Right forelimb (tissue), 1 donor: ENCODE results near the gene ST6GALNAC2.
"Not testable (repeated sequence)": the region's sequence is repeated elsewhere in the genome, so short reads cannot be mapped to it uniquely, and the experiment has no call there.

Experiments used
- DNase-seq: peaks from one replicate; pipeline ENCODE4 v3.0.0-alpha.2; 2018

Gene ST6GALNAC2

DNA sequence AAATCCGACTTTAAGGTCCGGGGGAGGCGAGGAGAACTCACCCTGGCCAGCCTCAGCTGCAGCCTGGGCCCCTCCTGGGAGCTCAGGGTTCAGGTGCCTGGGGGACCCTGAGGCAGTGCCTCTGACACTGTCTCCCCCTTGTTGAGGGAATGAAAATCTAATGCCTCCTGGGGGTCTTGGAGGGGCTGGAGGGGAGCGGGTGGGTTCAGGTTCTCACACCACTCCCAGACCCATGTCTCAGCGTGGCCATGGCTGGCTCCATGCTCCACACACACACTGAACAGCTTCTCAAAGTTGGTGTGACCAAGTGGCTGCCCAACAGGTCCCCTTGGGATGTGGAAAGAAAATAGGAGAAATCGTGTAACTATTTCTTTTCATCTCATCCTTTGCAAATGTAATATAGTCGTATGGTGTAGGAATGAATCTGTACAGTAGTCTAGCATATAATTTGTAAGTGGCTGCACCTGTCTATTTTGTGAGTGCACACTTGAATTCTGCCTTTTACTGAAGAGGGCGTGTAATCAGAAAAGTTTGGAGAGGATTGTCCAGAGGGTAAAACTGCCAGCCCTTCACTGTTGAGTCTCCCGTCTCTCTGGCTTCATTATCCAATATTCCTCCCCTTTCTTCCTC is 46.6 kb downstream of the ST6GALNAC2 start:
- DNase-seq = no peak

DNA sequence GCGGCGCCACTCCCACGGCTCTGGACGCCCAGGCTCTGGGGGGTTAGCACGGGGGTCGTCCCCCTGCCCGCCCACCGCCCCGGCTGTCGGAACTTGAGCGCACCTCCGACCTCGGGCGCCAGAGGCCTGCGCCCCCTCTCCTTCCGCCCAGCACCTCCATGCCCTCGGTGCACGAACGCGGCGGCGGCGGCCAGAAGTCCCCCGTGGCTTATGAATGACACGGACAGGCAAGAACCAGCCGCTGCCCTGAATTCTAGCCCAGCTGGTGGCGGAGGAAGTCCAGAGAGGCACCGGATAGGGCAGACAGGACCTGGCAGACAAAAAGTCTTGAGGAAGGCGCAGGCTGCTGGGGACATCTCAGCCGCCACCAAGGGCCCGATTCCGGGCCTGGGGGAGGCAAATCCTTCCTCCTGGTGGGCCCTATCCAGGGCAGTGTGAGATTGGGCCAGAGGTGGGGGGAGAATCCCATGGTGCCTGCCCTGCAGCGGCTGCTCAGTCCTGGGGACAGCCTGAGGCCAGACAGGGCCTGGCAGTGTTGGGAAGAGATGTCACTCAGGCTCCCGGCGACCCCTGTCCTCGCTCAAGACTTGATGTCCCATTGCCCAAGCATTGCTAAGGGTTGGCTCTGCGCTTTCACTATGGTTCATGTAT is 47.3 kb downstream of the ST6GALNAC2 start:
- no peak for DNase-seq

DNA sequence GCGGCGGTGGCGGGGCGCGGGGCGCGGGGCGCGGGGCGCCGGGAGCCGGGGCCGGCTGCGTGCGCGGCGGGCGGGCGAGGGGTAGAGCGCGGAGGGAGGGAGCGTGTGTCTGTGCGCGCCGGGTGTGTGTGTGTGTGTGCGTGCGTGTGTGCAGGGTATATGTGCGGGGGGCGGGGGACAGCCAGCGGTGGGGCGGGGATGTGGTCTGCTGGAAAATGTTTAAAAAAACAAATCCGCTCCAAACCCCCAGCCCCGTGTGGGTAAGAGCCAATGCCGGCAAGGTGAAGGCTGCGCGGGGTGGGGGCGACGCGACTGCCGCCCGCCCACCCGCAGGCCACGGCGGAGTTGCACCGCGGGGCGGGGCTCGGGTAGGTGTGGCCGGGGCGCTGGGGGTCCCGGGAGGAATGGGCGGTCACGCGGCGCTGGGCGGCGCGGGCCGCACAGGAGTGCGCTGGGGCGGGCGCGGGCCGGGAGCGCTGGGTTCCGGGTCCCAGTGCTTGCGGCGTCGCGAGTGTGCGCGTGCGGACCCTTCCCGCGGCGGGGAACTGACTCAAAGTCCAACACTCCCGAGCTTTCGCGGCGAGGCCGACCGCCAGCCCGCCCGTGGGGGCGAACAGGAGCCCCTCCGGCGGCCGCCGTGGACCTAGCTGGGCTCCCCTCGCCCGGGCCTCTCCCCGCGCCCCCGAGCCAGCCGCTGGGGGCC is 47.9 kb downstream of the ST6GALNAC2 start, which contains the start of gene CYGB:
Gene CYGB (minus strand): TSS at position 132 of the 703 bp plus-strand sequence. CDS start 167 bp downstream, outside the sequence.
- no peak for DNase-seq

DNA sequence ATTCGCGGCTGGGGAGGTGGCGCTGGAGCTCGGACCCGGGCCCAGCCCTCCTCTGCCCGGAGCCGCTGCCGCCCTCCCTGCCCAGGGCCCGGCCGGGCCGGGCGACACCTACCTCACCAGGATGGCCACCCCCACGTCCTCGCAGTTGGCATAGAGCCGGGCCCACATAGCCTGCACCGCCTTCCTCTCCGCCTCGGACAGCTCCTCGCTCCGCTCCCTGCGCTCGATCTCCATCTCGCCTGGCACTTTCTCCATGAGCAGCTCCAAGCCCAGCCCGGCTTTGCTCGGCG is 48.4 kb downstream of the ST6GALNAC2 start:
- no peak for DNase-seq

DNA sequence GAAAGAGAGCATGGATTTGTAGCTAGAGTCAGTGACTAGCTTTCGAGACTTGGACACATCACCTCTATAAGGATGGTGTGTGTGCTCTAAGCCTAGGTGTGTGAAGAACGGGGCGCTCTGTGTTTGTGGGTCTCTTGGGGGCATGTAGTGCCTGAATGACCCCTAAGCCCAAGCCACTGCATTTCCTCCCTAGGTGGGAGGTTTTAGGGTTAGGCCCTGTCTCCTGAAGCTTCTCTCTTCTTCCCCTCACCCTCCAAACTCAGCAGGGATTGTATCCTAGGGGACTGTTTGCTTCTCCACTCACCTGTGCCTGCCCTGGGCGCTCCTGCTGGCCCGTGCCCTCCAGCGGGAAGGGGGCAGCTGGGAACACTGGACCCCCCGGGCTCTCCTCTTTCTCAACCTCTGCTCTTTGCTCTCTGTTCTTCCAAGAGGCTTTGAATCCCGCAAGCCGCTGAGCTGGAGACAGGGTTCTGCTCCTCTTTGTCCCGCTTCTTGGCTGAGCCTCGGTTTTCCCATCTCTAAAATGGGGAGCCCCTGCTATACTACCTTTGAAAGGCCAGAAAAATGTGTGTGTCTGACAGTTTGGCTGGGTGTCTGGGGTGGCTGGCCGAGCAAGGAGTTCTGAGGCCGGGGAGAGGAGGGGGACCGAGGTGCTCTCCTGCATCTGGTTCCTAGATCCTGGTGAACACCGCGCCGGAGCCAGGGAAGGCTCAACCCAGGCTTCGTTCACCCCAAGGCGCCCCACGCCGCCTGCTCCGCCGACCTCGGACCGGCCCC is 49.0 kb downstream of the ST6GALNAC2 start:
- no peak for DNase-seq

DNA sequence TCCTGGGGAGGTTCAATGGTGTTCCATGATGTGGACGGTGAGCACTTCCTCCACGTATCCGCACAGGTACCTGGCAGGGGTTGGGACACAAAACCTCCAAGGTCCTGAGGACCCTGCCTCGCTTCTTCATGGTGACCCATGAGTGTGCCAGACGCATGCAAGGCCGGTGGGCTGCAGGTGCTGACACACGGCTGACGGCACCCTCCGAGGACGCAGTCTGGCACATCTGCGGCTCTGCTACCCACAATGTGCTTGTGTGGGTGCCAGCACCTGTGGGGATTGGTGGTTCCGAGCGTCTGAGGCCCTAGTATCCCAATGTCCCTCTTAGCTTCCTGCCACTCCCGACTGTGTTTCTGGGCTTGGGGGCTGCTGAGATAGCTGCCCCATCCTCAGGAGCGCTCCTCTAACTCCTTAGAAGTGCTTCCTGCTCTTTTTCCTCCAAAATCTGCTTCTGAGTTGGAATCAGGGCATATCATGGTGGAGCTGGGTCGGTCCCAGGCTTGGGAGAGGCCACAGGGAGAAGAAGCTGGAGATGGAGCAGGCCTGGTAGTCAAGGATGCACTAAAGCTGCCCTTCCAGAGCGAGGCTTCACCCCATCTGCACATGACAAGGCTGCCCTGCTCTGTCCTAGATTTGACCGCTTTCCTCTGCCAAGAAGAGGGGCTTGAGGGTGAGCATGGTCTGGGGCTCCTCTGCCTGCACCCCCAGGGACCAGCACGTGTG is 49.7 kb downstream of the ST6GALNAC2 start:
- no peak for DNase-seq

DNA sequence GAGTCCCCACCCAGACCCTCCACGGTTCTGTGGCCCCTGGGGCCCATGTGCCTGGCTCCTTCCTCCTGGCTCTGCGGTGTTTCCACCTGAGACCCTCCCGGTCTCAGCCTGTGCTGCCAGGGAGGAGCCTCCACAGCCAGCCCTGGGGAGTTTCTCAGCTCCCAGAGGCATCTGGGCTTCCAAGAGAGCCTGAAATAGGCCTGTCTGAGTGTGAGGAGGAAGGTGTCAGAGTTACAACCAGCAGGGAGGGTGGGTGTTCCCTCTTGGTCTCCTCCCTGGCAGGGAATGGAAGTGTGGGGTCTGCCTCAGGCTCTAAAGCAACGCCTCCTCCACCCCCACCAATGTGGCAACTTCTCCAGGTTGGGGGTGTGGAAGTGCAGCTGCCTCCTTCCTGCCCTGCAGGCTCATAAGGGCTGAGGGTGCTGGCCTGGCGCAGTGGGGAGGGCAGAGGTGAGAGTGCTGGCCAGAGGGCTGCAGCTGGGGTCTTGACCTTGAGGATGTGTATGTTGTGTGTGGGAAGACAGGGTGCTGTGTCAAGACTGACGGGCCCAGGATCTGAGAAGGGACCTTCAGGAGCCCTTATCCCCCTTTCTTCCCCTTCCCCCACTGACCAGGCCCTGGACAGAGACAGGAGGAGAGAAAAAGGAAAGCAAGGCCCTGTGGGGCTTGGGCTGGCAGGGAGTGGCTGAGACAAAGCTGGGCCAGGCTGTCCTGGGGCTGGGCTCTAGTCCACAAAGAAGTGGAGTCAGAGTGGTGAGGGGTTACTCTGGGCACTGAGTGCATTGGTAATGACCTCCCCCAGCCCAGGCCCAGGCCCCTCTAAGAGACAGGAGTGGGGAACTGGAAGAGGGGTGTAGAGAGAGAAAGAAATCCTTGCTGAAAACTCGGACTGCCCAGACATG is 50.6 kb downstream of the ST6GALNAC2 start:
- no peak for DNase-seq

DNA sequence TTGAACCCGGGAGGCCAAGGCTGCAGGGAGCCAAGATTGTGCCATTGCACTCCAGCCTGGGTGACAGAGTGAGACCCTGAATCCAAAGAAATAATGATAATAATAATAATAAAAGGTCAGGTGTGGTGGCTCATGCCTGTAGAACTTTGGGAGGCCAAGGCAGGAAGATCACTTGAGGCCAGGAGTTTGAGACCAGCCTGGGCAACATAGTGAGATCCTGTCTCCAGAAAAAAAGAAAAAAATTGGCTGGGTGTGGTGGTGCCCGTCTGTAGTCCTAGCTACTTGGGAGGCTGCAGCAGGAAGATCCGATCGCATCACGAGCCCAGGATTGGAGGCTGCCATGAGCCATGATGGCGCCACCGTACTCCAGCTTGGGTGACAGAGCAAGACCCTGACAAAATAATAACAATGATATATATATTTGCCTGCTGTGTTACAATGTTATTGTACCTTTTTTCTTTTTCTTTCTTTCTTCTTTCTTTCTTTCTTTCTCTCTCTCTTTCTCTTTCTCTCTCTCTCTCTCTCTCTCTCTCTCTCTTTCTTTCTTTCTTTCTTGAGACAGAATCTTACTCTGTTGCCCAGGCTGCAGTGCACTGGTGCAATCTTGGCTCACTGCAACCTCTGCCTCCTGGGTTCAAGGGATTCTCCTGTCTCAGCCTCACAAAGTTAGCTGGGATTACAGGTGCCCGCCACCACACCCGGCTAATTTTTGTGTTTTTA is 51.9 kb downstream of the ST6GALNAC2 start:
- not testable (repeated sequence) for DNase-seq

DNA sequence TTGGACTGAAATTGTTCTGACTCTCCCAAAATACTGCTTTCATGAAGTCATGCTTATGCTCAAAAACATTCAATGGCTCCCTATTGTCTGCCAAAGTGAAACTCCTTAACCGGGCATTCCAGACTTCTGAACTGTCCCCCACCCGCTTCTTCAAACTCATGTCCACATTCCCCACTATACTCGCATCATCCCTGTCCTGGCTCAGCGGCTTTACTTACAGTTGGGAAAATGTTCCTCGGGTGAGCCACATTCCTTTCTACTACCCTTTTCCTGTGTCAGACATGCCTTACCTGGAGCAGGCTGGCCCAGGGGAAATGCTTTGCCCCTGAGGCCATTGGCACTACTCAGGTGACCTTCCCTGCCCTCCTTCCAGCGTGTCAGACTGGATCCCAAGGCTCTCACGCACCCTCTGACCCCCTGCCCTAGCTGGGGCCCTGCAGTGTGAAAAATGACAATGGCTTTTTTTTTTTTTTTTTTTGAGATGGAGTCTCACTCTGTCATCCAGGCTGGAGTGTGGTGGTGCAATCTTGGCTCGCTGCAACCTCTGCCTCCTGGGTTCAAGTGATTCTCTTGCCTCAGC is 53.5 kb downstream of the ST6GALNAC2 start:
- no peak for DNase-seq

DNA sequence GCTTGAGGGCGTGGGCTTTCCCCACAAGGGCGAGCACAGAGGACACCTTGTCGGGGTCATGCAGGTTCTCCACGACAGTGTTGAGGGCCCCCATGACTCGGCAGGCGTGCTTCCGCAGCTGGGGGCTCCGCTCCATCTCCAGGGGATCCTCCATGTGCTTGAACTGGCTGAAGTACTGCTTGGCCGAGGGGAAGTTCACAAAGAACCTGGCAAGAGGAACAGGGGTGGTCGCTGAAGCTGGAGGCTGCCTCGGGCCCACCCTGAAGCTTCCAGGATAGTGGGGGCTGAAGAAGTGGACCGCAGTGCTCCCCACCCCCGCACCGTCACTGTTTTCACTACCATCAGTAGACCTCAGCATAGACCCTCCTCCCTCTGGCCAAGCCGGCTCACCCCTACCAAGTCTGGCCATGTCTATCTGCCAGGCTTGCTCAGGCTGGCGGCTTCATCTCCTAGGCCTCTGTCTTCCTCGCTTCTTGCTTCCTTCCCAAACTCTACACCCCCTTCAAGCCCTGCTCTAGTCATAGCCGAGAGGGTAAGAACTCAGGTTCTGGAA is 54.1 kb downstream of the ST6GALNAC2 start:
- no peak for DNase-seq

DNA sequence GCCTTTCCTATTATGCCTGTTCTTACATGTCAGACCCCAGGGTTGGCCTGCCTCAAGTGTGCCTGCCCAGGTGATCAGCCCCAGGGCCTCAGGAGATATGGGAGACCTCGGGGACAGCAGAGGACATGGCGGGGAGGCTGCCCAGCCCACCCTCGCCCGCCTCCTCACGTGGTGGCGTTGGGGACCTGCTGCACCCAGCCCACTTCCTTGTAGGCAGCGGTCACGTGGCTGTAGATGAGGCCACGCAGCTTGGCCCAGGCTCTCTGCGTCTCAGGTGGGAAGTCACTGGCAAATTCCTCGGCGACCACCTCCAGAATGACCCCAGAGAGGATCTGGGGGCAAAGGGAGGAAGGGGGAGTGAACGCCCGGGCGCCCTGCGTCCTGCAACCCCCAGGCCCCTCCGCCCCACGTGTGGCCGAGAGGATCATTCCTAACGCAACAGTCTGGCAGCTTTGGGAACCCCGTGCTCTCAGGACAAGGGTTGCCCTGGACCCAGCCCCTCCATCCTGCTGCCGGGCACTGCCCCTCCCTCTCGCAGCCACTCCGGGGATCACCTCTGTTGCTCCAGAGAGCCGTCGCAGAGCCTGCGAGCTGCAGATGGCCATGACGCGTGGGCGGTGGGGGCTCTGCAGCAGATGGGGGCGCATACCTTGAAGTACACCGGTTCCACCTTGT is 54.7 kb downstream of the ST6GALNAC2 start:
- DNase-seq = no peak

DNA sequence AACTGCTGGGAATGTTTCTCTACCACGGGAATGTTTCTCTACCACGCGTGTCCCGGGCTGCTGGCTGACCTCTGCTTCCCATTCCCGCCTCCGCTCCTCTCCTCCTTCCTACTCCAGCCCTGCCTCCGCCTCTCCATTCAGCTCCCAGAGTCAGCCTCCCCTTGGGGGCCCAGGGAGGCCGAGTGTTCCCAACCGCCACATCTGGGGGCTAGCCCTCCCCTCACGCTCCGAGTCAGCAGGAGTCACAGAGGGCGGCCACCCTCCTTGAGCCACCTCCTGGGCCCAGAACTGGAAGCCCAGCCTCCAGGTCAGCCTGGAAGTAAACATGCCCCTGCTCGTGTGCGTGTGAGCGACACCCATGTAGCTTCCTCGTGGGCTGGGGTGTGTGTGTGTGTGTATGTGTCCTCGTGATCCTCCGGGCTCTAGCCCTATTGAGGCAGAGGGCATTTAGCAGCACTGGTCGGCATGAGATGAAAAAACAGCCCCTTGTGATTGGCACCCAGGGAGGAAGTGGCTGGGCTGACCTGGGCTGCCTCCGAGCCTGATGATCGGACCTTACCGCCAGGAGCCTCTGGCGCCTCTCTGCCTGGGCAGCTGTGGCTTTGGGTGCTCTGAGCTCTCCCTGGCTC is 55.5 kb downstream of the ST6GALNAC2 start:
- DNase-seq = peak; percentile 81

DNA sequence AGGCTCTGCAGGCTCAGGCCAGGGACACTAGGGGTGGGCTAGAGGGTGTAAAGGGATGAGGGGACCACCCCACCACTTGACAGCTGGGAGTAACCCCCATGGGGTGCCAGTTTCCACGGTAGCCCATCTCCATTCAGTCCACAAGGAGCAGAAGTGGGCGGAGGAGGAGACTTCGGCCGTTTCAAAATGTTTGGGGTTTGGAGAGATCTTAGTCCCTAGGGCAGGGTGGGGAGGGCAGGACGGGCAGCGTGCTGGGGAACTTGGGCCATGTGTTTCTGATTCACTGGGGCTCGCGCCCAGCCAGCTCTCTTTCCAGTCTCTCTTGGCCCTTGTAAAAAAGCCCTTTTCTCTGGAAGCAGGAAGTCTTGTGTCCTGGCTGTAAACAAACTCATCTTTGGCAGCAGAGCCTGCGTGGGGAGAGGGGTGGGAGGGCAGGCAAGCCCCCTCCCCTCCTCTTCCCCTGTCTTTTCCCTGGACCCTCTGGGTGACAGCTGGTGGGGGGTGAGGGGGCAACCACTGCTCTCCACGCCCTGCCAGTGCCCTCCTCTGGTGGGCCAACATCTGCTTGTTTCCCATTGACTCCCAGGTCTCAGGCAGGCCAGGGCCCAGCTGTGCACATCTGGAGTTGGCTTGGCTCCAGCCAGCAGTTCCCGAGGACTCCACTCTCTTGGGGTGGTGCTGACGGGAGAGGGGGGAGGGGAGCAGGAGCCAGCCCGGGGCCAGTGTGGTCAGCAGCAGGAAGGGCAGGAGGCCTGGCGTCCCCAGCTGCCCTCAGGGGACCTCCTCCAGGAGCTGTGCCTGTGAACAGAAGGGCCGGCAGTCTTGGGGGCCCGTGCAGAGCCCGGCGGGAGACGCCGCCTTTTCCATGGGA is 56.2 kb downstream of the ST6GALNAC2 start:
- peak; percentile 90 for DNase-seq

DNA sequence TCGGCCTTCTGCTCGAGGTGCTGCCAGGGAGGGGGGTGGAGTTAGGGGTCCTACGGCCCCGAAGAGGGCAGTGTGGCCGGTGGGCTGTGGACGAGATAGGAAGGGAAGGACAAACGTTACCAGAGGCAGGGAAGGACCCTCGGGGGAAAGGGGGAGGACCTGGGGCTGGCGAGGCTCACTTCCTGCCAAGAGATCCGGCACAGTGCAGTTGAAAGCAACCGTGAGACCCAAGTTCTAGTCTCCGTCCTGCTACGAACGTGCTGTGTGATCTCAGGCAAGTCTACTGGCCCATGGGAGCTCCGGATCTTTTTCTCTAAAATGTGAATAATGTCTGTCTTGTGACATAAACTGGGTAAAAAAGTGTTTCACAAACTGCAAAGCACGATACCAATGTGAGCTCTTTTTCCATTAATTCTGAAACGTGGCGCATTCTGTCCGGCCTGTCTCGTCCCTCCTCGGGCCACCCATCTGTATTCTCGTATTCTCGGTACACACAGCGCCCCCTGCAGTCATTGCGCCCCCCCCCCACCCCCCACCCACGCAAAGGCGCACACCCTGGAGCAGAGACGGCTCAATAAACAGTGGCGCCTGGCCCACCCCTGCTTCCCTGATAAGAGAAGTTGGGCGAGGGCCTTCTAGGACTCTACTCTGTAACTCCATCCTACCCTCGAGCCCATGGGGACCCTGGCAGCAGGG is 57.0 kb downstream of the ST6GALNAC2 start:
- DNase-seq = no peak

DNA sequence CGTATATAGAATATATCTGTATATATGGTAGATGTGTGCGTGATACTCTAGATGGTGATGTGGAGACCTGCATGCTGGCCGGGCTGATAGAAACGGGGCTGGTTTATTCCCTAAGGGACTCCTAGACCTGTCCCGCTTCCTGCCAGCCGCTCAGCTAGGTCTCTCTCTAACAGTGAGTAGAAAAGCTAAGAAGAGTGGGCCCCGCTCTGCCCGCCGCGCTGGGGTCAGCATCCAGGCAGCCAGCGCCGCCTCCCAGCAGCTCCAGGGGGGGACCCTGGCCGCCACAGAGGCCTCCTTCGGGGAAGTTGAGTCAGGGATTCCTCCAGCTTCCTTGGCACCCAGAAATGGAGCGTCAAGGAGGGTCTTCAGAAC is 57.5 kb downstream of the ST6GALNAC2 start:
- DNase-seq = no peak

DNA sequence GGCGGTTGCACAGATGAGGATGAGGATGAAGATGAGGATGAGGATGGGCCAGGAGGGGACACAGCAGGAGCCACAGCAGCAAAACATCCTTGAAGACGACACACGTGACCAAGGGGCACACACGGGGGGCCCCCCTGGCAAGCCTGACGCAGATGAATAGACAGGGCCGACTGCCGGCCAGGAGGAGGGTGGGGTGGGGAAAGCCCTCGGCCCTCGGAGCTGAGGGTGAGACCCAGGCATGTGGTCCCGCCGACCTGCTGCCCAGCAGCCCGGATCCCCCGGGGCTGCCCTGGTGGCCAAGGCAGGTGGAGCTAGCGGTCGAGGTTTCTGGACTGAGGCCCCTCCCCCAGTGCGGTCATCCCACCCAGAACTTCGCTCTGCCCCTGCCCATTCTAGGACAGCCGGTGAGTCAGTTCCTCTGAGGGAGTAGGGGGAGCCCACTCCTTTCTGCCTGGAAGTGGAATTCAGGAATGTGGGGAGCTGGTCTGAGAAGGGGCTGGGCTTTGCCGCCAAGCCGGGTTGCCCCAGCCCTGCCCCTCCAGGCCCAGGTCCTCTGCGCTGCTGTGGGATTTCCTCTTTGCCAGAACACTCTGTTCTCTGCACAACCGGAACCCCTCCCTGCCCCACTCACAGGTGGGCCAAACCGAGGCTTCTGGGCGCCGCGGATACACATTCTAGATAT is 58.1 kb downstream of the ST6GALNAC2 start:
- no peak for DNase-seq

DNA sequence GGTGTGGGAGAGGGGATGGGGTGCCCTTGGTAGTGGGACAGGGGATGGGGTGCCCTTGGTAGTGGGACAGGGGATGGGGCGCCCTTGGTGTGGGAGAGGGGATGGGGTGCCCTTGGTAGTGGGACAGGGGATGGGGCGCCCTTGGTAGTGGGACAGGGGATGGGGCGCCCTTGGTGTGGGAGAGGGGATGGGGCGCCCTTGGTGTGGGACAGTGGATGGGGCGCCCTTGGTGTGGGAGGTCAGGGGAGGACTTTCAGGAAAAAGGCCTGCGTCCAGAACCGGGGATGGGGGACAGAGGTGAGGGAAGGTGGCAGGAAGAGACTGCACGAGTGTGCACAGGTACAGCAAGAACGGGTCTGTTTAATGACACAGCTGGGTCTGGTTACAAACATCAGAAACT is 58.6 kb downstream of the ST6GALNAC2 start:
- DNase-seq = not testable (repeated sequence)
